T-cell (primary cell): ENCODE data around the gene FBXW7. TPM values are rescaled to one million over a fixed set of nuclear protein-coding genes. Genes with fewer than 3 reads are reported as not detected.

Experiments used
- ATAC-seq, 4 experiments: fragments of 200-7000 bp in 3 of 4; fragments of 150-1000 bp in 1 of 4; cut with Tn5 transposase; replicated peaks in 1 of 4; 1 replicate in 3 of 4; 2 replicates in 1 of 4; pipeline ENCODE4 v1.10.0; 2021; ENCODE audit warnings: moderate library complexity in 3 of 4, mild to moderate bottlenecking in 2 of 4, moderate number of reproducible peaks in 1 of 4
- CTCF ChIA-PET, 2 donors: fragments of 300-600 bp; sonication (Branson Sonifier 250); formaldehyde crosslinking; loops; one replicate each; lab custom pipeline; 2022; ENCODE audit warnings: antibody characterized with exemption in 2 of 2; lab: Charles Lee
- POLR2A ChIA-PET, 2 donors: fragments of 300-600 bp; sonication (Branson Sonifier 250); formaldehyde crosslinking; loops; one replicate each; lab custom pipeline; 2022; ENCODE audit warnings: antibody characterized with exemption in 2 of 2; lab: Charles Lee
- DNase-seq, 35 experiments: peaks; one replicate each; pipeline versions ENCODE4 v3.0.0 to v3.0.0-alpha.2; 2013 to 2023
- H3K27ac ChIP-seq: one replicate; pipeline ENCODE4 v1.5.1; 2013; ENCODE audit warnings: low read length
- H3K27me3 ChIP-seq, 2 experiments: replicated peaks in 1 of 2; 1 replicate in 1 of 2; 2 replicates in 1 of 2; pipeline versions ENCODE4 v1.6.1 to v1.7.0; 2013; ENCODE audit warnings: low read length in 1 of 2, mixed read lengths in 1 of 2; ENCODE audit not compliant: control insufficient read depth in 2 of 2, insufficient read depth in 2 of 2; ENCODE audit errors: extremely low read depth in 1 of 2
- H3K36me3 ChIP-seq, 2 donors: 1 replicate in 1 of 2; 2 replicates in 1 of 2; pipeline versions ENCODE4 v1.6.1 to v1.7.0; 2013; ENCODE audit warnings: low read length in 1 of 2; ENCODE audit not compliant: control insufficient read depth in 2 of 2, insufficient read depth in 1 of 2; ENCODE audit errors: extremely low read depth in 1 of 2
- H3K4me1 ChIP-seq, 2 experiments: 1 replicate in 1 of 2; 2 replicates in 1 of 2; pipeline versions ENCODE4 v1.6.1 to v1.7.0; 2013; ENCODE audit warnings: low read length in 2 of 2, mixed read lengths in 1 of 2; ENCODE audit not compliant: insufficient read depth in 2 of 2, control insufficient read depth in 1 of 2; ENCODE audit errors: extremely low read depth in 1 of 2
- H3K4me3 ChIP-seq, 2 donors: 1 replicate in 1 of 2; 2 replicates in 1 of 2; pipeline versions ENCODE4 v1.5.1 to v1.7.0; 2013; ENCODE audit warnings: mild to moderate bottlenecking in 2 of 2, low read length in 1 of 2, moderate library complexity in 1 of 2; ENCODE audit not compliant: control insufficient read depth in 1 of 2; ENCODE audit errors: extremely low read depth in 1 of 2
- H3K9me3 ChIP-seq: 2 replicates; pipeline ENCODE4 v1.7.0; 2013
- H3K27ac Mint-ChIP-seq, 2 donors: one replicate each; pipeline ENCODE4 v1.8.0; 2020 to 2021; ENCODE audit warnings: mild to moderate bottlenecking in 2 of 2, mixed read lengths in 2 of 2
- H3K27me3 Mint-ChIP-seq, 2 donors: one replicate each; pipeline ENCODE4 v1.8.0; 2021 to 2022; ENCODE audit warnings: mixed read lengths in 2 of 2
- H3K36me3 Mint-ChIP-seq: one replicate; pipeline ENCODE4 v1.8.0; 2021; ENCODE audit warnings: mixed read lengths
- H3K4me1 Mint-ChIP-seq, 3 donors: one replicate each; pipeline ENCODE4 v1.8.0; 2020 to 2022; ENCODE audit warnings: mixed read lengths in 3 of 3, mild to moderate bottlenecking in 1 of 3
- H3K4me3 Mint-ChIP-seq, 3 donors: one replicate each; pipeline ENCODE4 v1.8.0; 2020 to 2022; ENCODE audit warnings: mild to moderate bottlenecking in 3 of 3, mixed read lengths in 3 of 3, moderate library complexity in 3 of 3
- H3K9me3 Mint-ChIP-seq, 3 donors: one replicate each; pipeline ENCODE4 v1.8.0; 2020 to 2022; ENCODE audit warnings: mixed read lengths in 3 of 3
- WGBS: methylation state at CpG from one replicate; pipeline ENCODE4 v1.1.5; 2013; ENCODE audit warnings: missing lambda C conversion rate; ENCODE audit not compliant: insufficient coverage; 5-methylcytosine and 5-hydroxymethylcytosine counted together
- total RNA-seq, 35 experiments: library from RNA in 6 of 35; stranded (reverse) in 6 of 35; fragments of 120-200 nt in 1 of 35; gene quantifications; one replicate each; pipeline versions ENCODE4 v1.2.1 to v1.2.4 and lab custom pipeline; 2013 to 2026

Gene FBXW7
- total RNA-seq, 5 donors from 2014 or later (not counting 1 experiment from before 2014, with no cell fraction given), result 91.9 to 131 (median 96.0) TPM

- Mint-ChIP-seq H3K9me3 (no peaks in the 10 kb centered on the region), H3K36me3 (peaks cover 3% of the 10 kb centered on the region), H3K27me3 (no peaks in the 10 kb centered on the region), H3K4me1 (peaks cover 22 to 35% (median 31%) of the 10 kb centered on the region in 3 donors), H3K4me3 (no peak overlapping the region), H3K27ac (no peak overlapping the region)
- no peaks in the 10 kb centered on the region for H3K9me3 ChIP-seq
- no CpG with 5 or more reads among the region's 1 CpG for WGBS
- no peaks in the 10 kb centered on the region for H3K36me3 ChIP-seq
- ChIA-PET CTCF (interaction anchor here in 1 of 2 donors (0.7 to 1.4 kb wide), 4 partner anchors 9 to 1268 kb away, joined by 3 to 12 read pairs (median 3); no protein-coding TSS in a partner anchor), POLR2A (no interaction called here)
- no peaks in the 10 kb centered on the region for H3K27me3 ChIP-seq
- H3K4me1 ChIP-seq, result peaks cover 3 to 7% of the 10 kb centered on the region in 2 experiments
- ATAC-seq (no peak), DNase-seq (peak in 2 of 35 experiments; percentile 1 to 29)
- H3K4me3 ChIP-seq, result no peak overlapping the region
- no peak overlapping the region for H3K27ac ChIP-seq
These were observed 150.3 kb downstream of the FBXW7 start for GRCh38 chr4:152385551-152385950.

- Histone ChIP-seq H3K4me3 (peak overlapping the region in 1 of 2 donors; percentile 16), H3K4me1 (peaks cover 3 to 7% of the 10 kb centered on the region in 2 experiments), H3K9me3 (no peaks in the 10 kb centered on the region), H3K36me3 (no peaks in the 10 kb centered on the region), H3K27me3 (no peaks in the 10 kb centered on the region), H3K27ac (peak overlapping the region; percentile 62)
- Mint-ChIP-seq H3K27me3 (no peaks in the 10 kb centered on the region), H3K27ac (peak overlapping the region; percentile 91 to 93), H3K9me3 (no peaks in the 10 kb centered on the region), H3K4me1 (peaks cover 16 to 30% (median 27%) of the 10 kb centered on the region in 3 donors), H3K36me3 (peaks cover 3% of the 10 kb centered on the region), H3K4me3 (peak overlapping the region; percentile 57 to 74 (median 60))
- WGBS, result no CpG with 5 or more reads among the region's 4 CpGs
- DNase-seq (peak in 2 of 35 experiments; percentile 3 to 36), ATAC-seq (peak; percentile 50 to 79 (median 62))
- ChIA-PET CTCF (interaction anchor here in 1 of 2 donors (0.6 to 1.8 kb wide), 3 partner anchors 12 to 115 kb away, joined by 3 to 4 read pairs (median 4); no protein-coding TSS in a partner anchor), POLR2A (interaction anchor here in 1 of 2 donors (1.0 kb wide), 1 partner anchor 9 kb away, joined by 4 read pairs; no protein-coding TSS in a partner anchor)
These were observed 153.7 kb downstream of the FBXW7 start for GRCh38 chr4:152382057-152382785.

- H3K9me3 ChIP-seq, result no peaks in the 10 kb centered on the region
- H3K27ac ChIP-seq, result no peak overlapping the region
- H3K27me3 ChIP-seq, result no peaks in the 10 kb centered on the region
- peaks cover 3% of the 10 kb centered on the region for H3K36me3 Mint-ChIP-seq
- no peak for DNase-seq
- no peak for ATAC-seq
- H3K27me3 Mint-ChIP-seq, result no peaks in the 10 kb centered on the region
- H3K4me1 Mint-ChIP-seq, result peaks cover 16 to 30% (median 27%) of the 10 kb centered on the region in 3 donors
- ChIA-PET POLR2A (interaction anchor here (0.6 kb wide), 3 partner anchors 98 to 1712 kb away, joined by 3 read pairs; no protein-coding TSS in a partner anchor), CTCF (interaction anchor here in 1 of 2 donors (0.6 kb wide), 1 partner anchor 13 kb away, joined by 3 read pairs; no protein-coding TSS in a partner anchor)
- H3K36me3 ChIP-seq, result no peaks in the 10 kb centered on the region
- H3K4me3 ChIP-seq, result no peak overlapping the region
- H3K9me3 Mint-ChIP-seq, result no peaks in the 10 kb centered on the region
- no CpG with 5 or more reads among the region's 2 CpGs for WGBS
- peaks cover 3 to 7% of the 10 kb centered on the region in 2 experiments for H3K4me1 ChIP-seq
- H3K4me3 Mint-ChIP-seq, result no peak overlapping the region
- H3K27ac Mint-ChIP-seq, result no peak overlapping the region
These were observed 155.0 kb downstream of the FBXW7 start for GRCh38 chr4:152380919-152381318.

GRCh38 chr4:152380185-152380584, 155.7 kb downstream of the FBXW7 start:
- Mint-ChIP-seq H3K4me1 (peaks cover 16 to 25% (median 22%) of the 10 kb centered on the region in 3 donors), H3K27ac (no peak overlapping the region), H3K4me3 (no peak overlapping the region), H3K9me3 (no peaks in the 10 kb centered on the region), H3K36me3 (peaks cover 3% of the 10 kb centered on the region), H3K27me3 (no peaks in the 10 kb centered on the region)
- H3K4me3 ChIP-seq, result no peak overlapping the region
- ATAC-seq (no peak), DNase-seq (no peak)
- H3K36me3 ChIP-seq, result no peaks in the 10 kb centered on the region
- ChIA-PET CTCF (no interaction called here), POLR2A (interaction anchor here in 1 of 2 donors (0.6 kb wide), 1 partner anchor 99 kb away, joined by 3 read pairs; no protein-coding TSS in a partner anchor)
- WGBS, result no CpG with 5 or more reads among the region's 3 CpGs
- peaks cover 3 to 7% of the 10 kb centered on the region in 2 experiments for H3K4me1 ChIP-seq
- no peaks in the 10 kb centered on the region for H3K9me3 ChIP-seq
- no peak overlapping the region for H3K27ac ChIP-seq
- no peaks in the 10 kb centered on the region for H3K27me3 ChIP-seq

GRCh38 chr4:152374606-152375285, 161.1 kb downstream of the FBXW7 start:
- H3K9me3 Mint-ChIP-seq, result no peaks in the 10 kb centered on the region
- Histone ChIP-seq H3K27me3 (no peaks in the 10 kb centered on the region), H3K9me3 (no peaks in the 10 kb centered on the region), H3K36me3 (no peaks in the 10 kb centered on the region), H3K4me1 (no peaks in the 10 kb centered on the region), H3K4me3 (no peak overlapping the region), H3K27ac (no peak overlapping the region)
- ATAC-seq, result no peak
- no peak for DNase-seq
- peaks cover 3% of the 10 kb centered on the region for H3K36me3 Mint-ChIP-seq
- H3K4me3 Mint-ChIP-seq, result no peak overlapping the region
- H3K4me1 Mint-ChIP-seq, result peaks cover 0 to 8% (median 6%) of the 10 kb centered on the region in 3 donors
- no peaks in the 10 kb centered on the region for H3K27me3 Mint-ChIP-seq
- POLR2A ChIA-PET, result no interaction called here
- H3K27ac Mint-ChIP-seq, result no peak overlapping the region
- no CpG with 5 or more reads among the region's 3 CpGs for WGBS
- CTCF ChIA-PET, result interaction anchor here in 1 of 2 donors (0.7 kb wide), 1 partner anchor 11 kb away, joined by 3 read pairs; no protein-coding TSS in a partner anchor

GRCh38 chr4:152374153-152374552, 161.7 kb downstream of the FBXW7 start:
- no peak for DNase-seq
- CTCF ChIA-PET, result no interaction called here

More at GRCh38 chr4:152374153-152374552, 161.7 kb downstream of the FBXW7 start:
- Histone ChIP-seq H3K27me3 (no peaks in the 10 kb centered on the region), H3K9me3 (no peaks in the 10 kb centered on the region), H3K36me3 (no peaks in the 10 kb centered on the region), H3K27ac (no peak overlapping the region), H3K4me3 (no peak overlapping the region), H3K4me1 (no peaks in the 10 kb centered on the region)
- no CpG with 5 or more reads among the region's 1 CpG for WGBS
- ATAC-seq, result no peak
- POLR2A ChIA-PET, result interaction anchor here in 1 of 2 donors (1.0 kb wide), 1 partner anchor 8 kb away, joined by 4 read pairs; no protein-coding TSS in a partner anchor
- H3K4me3 Mint-ChIP-seq, result no peak overlapping the region
- H3K9me3 Mint-ChIP-seq, result no peaks in the 10 kb centered on the region
- no peak overlapping the region for H3K27ac Mint-ChIP-seq
- no peaks in the 10 kb centered on the region for H3K27me3 Mint-ChIP-seq
- H3K4me1 Mint-ChIP-seq, result peaks cover 0 to 12% (median 12%) of the 10 kb centered on the region in 3 donors
- peaks cover 3% of the 10 kb centered on the region for H3K36me3 Mint-ChIP-seq
